Esophagus squamous epithelium (tissue), 5 donors: ENCODE results near the gene ITPK1. TPM values are rescaled to one million over a fixed set of nuclear protein-coding genes. Genes with fewer than 3 reads are reported as not detected.

Experiments used
- DNase-seq: peaks from one replicate; lab custom pipeline; 2025; lab: John Stamatoyannopoulos, UW
- H3K27ac ChIP-seq, 4 donors: fragments of 200-600 bp; sonication (generic); one replicate each; pipeline ENCODE4 v1.5.1; 2016 to 2019; ENCODE audit warnings: mild to moderate bottlenecking in 1 of 4
- H3K27me3 ChIP-seq, 4 donors: fragments of 200-600 bp; sonication (generic); 1 replicate in 3 of 4; 2 replicates in 1 of 4; pipeline versions ENCODE4 v1.5.1 to v1.6.0; 2017 to 2021; ENCODE audit warnings: antibody characterized with exemption in 1 of 4
- H3K36me3 ChIP-seq, 3 donors: fragments of 200-600 bp; sonication (generic); one replicate each; pipeline ENCODE4 v1.5.1; 2016 to 2019
- H3K4me1 ChIP-seq, 3 donors: fragments of 200-600 bp; sonication (generic); one replicate each; pipeline ENCODE4 v1.5.1; 2017 to 2019
- H3K4me3 ChIP-seq, 4 donors: fragments of 200-600 bp; sonication (generic); 1 replicate in 3 of 4; 2 replicates in 1 of 4; pipeline ENCODE4 v1.5.1; 2016 to 2019; ENCODE audit warnings: mild to moderate bottlenecking in 2 of 4, moderate library complexity in 1 of 4
- H3K9me3 ChIP-seq, 3 donors: fragments of 200-600 bp; sonication (generic); one replicate each; pipeline ENCODE4 v1.5.1; 2016 to 2019
- POLR2A ChIP-seq, 4 donors: fragments of 450-650 bp; IDR thresholded peaks; one replicate each; pipeline ENCODE4 v1.6.1; 2017; ENCODE audit warnings: antibody characterized with exemption in 4 of 4, mild to moderate bottlenecking in 4 of 4, moderate library complexity in 3 of 4
- WGBS, 2 donors: methylation state at CpG; one replicate each; pipeline ENCODE4 v1.1.5; 2018; 5-methylcytosine and 5-hydroxymethylcytosine counted together
- intact Hi-C: fragments of 100-400 bp; cut with DNase I; formaldehyde crosslinking; loops from one replicate; pipeline ENCODE4 v1.15.0; 2022
- total RNA-seq, 4 donors: library from RNA; depleted of rRNA; stranded (reverse); fragments of >200 nt; gene quantifications; one replicate each; pipeline ENCODE4 v1.1.0, GENCODE V29; 2016
- TF ChIP-seq, protein P1 (sequence below), 6 experiments: fragments of 450-650 bp in 4 of 6; fragments of 200-600 bp in 2 of 6; sonication (generic) in 2 of 6; IDR thresholded peaks; one replicate each; pipeline ENCODE4 v1.5.1; 2016 to 2019; ENCODE audit warnings: antibody characterized with exemption in 6 of 6, mild to moderate bottlenecking in 4 of 6, moderate library complexity in 4 of 6
- donor health status: DM: yes; HTN: yes; CAD: no.

ITPK1 gene
- total RNA-seq, 4 donors from 2014 or later = 14.2 to 34.5 (median 25.8) TPM

DNA sequence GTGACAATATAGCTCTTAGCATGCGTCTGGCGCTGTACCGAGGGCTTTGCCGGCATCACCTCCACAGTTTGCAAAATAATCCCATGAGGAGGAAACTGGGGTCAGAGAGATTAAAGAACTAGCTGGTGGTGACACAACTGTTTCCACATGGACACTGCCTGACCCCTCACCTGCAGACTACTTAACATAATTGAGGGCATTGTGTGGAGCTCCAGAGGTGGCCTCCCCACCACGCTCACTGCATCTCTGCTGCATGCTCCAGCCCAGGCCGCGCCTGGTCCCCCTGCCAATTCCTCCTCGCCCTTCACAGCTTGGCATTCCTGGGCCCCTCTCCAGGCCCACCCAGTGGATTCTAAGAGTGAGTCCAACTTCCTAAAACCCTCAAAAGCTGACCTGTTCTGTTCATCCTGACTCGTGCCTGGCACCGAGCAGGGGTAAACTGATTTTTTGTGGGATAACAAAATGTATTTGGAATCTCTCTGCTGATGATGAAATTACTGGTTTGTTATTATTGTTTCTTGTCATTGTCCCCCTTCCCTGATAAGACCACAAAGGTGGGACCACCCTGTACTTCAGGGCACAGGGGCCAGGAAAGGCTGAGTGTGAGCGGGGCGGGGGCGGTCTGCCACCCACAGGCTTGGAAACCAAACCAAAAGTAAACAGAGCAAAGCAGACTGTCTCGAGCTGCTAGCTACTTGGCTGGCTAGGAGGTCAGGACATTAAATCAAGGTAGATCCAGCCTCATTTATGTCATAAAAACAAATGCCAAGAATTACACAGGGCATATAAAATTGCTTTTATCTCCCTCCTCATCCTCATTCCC, 152.2 kb downstream of the ITPK1 start:
- Histone ChIP-seq H3K27ac (peak overlapping the region in 3 of 4 donors; percentile 5 to 66 (median 58)), H3K9me3 (no peaks in the 10 kb centered on the region), H3K4me1 (peaks cover 0 to 16% (median 6%) of the 10 kb centered on the region in 3 donors), H3K4me3 (no peak overlapping the region), H3K36me3 (peaks cover 0 to 37% (median 4%) of the 10 kb centered on the region in 3 donors), H3K27me3 (no peaks in the 10 kb centered on the region)
- 76 to 83% methylated on average over 14 of the region's 14 CpGs for WGBS, 2 donors
- TF ChIP-seq, protein P1, sequence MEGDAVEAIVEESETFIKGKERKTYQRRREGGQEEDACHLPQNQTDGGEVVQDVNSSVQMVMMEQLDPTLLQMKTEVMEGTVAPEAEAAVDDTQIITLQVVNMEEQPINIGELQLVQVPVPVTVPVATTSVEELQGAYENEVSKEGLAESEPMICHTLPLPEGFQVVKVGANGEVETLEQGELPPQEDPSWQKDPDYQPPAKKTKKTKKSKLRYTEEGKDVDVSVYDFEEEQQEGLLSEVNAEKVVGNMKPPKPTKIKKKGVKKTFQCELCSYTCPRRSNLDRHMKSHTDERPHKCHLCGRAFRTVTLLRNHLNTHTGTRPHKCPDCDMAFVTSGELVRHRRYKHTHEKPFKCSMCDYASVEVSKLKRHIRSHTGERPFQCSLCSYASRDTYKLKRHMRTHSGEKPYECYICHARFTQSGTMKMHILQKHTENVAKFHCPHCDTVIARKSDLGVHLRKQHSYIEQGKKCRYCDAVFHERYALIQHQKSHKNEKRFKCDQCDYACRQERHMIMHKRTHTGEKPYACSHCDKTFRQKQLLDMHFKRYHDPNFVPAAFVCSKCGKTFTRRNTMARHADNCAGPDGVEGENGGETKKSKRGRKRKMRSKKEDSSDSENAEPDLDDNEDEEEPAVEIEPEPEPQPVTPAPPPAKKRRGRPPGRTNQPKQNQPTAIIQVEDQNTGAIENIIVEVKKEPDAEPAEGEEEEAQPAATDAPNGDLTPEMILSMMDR (IDR thresholded peaks at IDR 0.05) = no peak
- DNase-seq = no peak
- intact Hi-C loops = no loop called here

DNA sequence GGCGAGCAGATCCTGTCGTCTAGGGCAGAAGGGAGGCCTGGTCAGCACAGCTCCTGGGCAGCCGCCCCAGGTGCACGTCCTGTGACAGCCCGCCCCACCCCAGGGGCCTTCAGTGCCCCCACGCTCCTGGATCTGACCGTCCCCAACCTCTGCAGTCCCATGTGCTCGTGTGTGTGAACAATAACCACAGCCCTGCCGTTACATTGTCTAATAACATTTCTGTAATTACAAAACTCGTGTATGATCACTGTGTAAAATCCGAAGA, 153.0 kb downstream of the ITPK1 start:
- Histone ChIP-seq H3K4me1 (peaks cover 0 to 16% (median 6%) of the 10 kb centered on the region in 3 donors), H3K4me3 (no peak overlapping the region), H3K9me3 (no peaks in the 10 kb centered on the region), H3K27me3 (no peaks in the 10 kb centered on the region), H3K27ac (no peak overlapping the region), H3K36me3 (peaks cover 0 to 44% (median 4%) of the 10 kb centered on the region in 3 donors)
- 68 to 90% methylated on average over 3 to 8 of the region's 11 CpGs for WGBS, 2 donors
- no peak for DNase-seq
- intact Hi-C loops = no loop called here
- TF ChIP-seq POLR2A (IDR thresholded peaks at IDR 0.05) = no peak
- TF ChIP-seq, protein P1 (IDR thresholded peaks at IDR 0.05) = no peak

DNA sequence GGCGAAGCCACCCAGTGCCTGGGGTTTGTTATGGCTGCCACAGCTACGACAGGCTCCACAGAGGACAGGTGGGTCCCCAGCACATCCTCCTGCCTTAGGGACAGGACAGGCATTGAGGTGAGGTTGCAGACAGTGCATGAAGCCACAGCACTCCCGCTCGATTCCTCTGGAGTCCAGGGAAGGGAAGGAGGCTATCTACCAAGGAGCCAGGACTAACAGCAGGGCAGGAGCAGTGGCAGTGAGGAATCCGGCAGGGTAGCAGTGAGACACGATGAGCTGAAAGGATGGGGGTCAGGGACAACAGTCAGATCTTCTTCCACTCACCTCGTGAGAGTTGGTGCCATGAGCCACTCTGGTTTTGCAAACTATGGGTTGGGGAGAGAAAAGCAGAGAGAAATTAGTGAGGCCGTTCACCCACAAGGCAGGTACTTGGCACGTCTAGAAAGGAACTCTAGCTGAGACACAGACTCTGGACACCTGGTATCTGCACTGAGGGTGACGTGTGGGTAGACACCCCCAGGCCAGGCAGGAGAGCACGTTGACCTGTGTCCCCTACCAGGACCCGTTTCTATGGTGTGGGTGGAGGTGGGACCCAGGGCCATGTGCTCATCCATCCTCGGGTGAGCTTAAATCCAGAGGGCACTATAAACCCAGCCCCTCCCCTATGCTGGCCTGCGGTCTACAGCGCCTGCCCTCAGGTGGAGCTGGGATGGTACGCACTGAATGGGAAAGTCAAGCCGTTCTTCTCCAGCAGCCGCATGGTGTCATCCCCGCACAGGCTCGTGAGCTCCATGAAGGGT, 153.5 kb downstream of the ITPK1 start:
- H3K4me3 ChIP-seq = no peak overlapping the region
- intact Hi-C loops = no loop called here
- H3K27ac ChIP-seq = no peak overlapping the region
- WGBS, 2 donors = 84 to 87% methylated on average over 11 to 13 of the region's 20 CpGs
- H3K36me3 ChIP-seq = peaks cover 0 to 50% (median 4%) of the 10 kb centered on the region in 3 donors
- peaks cover 0 to 16% (median 6%) of the 10 kb centered on the region in 3 donors for H3K4me1 ChIP-seq
- TF ChIP-seq, protein P1 (IDR thresholded peaks at IDR 0.05) = no peak
- no peak for TF ChIP-seq POLR2A (IDR thresholded peaks at IDR 0.05)
- no peak for DNase-seq
- no peaks in the 10 kb centered on the region for H3K9me3 ChIP-seq
- H3K27me3 ChIP-seq = no peaks in the 10 kb centered on the region

DNA sequence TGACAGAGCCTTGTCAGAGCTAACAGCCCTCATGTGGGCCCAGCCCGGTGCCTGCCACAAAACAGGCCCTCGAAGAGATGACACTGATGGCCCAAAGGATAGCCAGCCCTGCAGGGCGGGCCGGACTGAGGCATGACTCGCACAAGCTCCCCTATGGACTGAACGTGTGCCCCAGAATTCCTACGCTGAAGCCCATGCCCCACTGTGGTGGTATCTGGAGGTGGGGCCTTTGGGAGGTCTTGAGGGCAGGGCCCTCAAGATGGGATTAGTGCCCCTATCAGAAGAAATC, 154.2 kb downstream of the ITPK1 start:
- no peak overlapping the region for H3K4me3 ChIP-seq
- H3K9me3 ChIP-seq = no peaks in the 10 kb centered on the region
- no peak for TF ChIP-seq POLR2A (IDR thresholded peaks at IDR 0.05)
- TF ChIP-seq, protein P1 (IDR thresholded peaks at IDR 0.05) = no peak
- peaks cover 0 to 16% (median 6%) of the 10 kb centered on the region in 3 donors for H3K4me1 ChIP-seq
- 87% methylated on average over 6 of the region's 7 CpGs; no CpG with 5 or more reads in 1 of the 2 donors for WGBS, 2 donors
- H3K27ac ChIP-seq = no peak overlapping the region
- no peak for DNase-seq
- H3K27me3 ChIP-seq = no peaks in the 10 kb centered on the region
- peaks cover 0 to 57% (median 4%) of the 10 kb centered on the region in 3 donors for H3K36me3 ChIP-seq
- intact Hi-C loops = no loop called here
